Measurements from ENCODE around the gene VAV2.

The VAV2 gene

GRCh38 chr9:133992780-133993634 is 883 bp upstream of the VAV2 start:
- TF ChIP-seq ZBTB7A (IDR thresholded peaks at IDR 0.05; ENCODE audit: low read depth) = peak; percentile 97
- 0 out of 2 replicates have a peak, but pooled peaks have one; percentile 10 for TF ChIP-seq EGR1 (IDR thresholded peaks at IDR 0.05)
- TF ChIP-seq FOXM1 (IDR thresholded peaks at IDR 0.05; ENCODE audit: borderline replicate concordance, low read depth) = no peak
- TF ChIP-seq USF1 (IDR thresholded peaks at IDR 0.05) = no peak
- TF ChIP-seq TEAD4 (IDR thresholded peaks at IDR 0.05) = no peak
- TF ChIP-seq RAD21 (IDR thresholded peaks at IDR 0.05; ENCODE audit: low read depth) = peak; percentile 16; the same call in 1 of the 2 replicates

GRCh38 chr9:133991214-133991921 is 756 bp downstream of the VAV2 start:
- TF ChIP-seq YY1 (IDR thresholded peaks at IDR 0.05; ENCODE audit: low read depth) (no peak), MAX (IDR thresholded peaks at IDR 0.05) (no peak), ZBTB7A (IDR thresholded peaks at IDR 0.05; ENCODE audit: low read depth) (no peak), USF1 (IDR thresholded peaks at IDR 0.05) (no peak), NFIC (IDR thresholded peaks at IDR 0.05) (no peak), REST (IDR thresholded peaks at IDR 0.05; ENCODE audit: low read depth) (no peak), CREB1 (IDR thresholded peaks at IDR 0.05; ENCODE audit: low read depth) (no peak), RAD21 (IDR thresholded peaks at IDR 0.05; ENCODE audit: low read depth) (no peak), FOXM1 (IDR thresholded peaks at IDR 0.05; ENCODE audit: borderline replicate concordance, low read depth) (no peak), CEBPB (IDR thresholded peaks at IDR 0.05) (no peak), TAF1 (IDR thresholded peaks at IDR 0.05; ENCODE audit: low read depth) (no peak), EGR1 (IDR thresholded peaks at IDR 0.05) (no peak), TEAD4 (IDR thresholded peaks at IDR 0.05) (no peak), TCF12 (IDR thresholded peaks at IDR 0.05; ENCODE audit: low read depth) (no peak), EP300 (IDR thresholded peaks at IDR 0.05; ENCODE audit: borderline replicate concordance) (no peak)

- 0 out of 2 replicates have a peak, but pooled peaks have one; percentile 36 for TF ChIP-seq ZBTB7A (IDR thresholded peaks at IDR 0.05; ENCODE audit: low read depth)
- TF ChIP-seq FOXM1 (IDR thresholded peaks at IDR 0.05; ENCODE audit: borderline replicate concordance, low read depth) = no peak
These were observed 1.5 kb downstream of the VAV2 start for GRCh38 chr9:133990366-133991213.

GRCh38 chr9:133989625-133990365 is 2.3 kb downstream of the VAV2 start:
- TF ChIP-seq EP300 (IDR thresholded peaks at IDR 0.05; ENCODE audit: borderline replicate concordance) = no peak
- TF ChIP-seq TCF12 (IDR thresholded peaks at IDR 0.05; ENCODE audit: low read depth) = no peak
- no peak for TF ChIP-seq NFIC (IDR thresholded peaks at IDR 0.05)
- TF ChIP-seq CEBPB (IDR thresholded peaks at IDR 0.05) = no peak
- TF ChIP-seq USF1 (IDR thresholded peaks at IDR 0.05) = no peak
- no peak for TF ChIP-seq CREB1 (IDR thresholded peaks at IDR 0.05; ENCODE audit: low read depth)
- TF ChIP-seq TEAD4 (IDR thresholded peaks at IDR 0.05) = no peak
- no peak for TF ChIP-seq TAF1 (IDR thresholded peaks at IDR 0.05; ENCODE audit: low read depth)
- no peak for TF ChIP-seq RAD21 (IDR thresholded peaks at IDR 0.05; ENCODE audit: low read depth)
- no peak for TF ChIP-seq MAX (IDR thresholded peaks at IDR 0.05)
- no peak for TF ChIP-seq EGR1 (IDR thresholded peaks at IDR 0.05)
- no peak for TF ChIP-seq ZBTB7A (IDR thresholded peaks at IDR 0.05; ENCODE audit: low read depth)

GRCh38 chr9:133987946-133988665 is 4.0 kb downstream of the VAV2 start:
- no peak for TF ChIP-seq YY1 (IDR thresholded peaks at IDR 0.05; ENCODE audit: low read depth)
- TF ChIP-seq USF1 (IDR thresholded peaks at IDR 0.05) = no peak
- no peak for TF ChIP-seq TAF1 (IDR thresholded peaks at IDR 0.05; ENCODE audit: low read depth)
- TF ChIP-seq EP300 (IDR thresholded peaks at IDR 0.05; ENCODE audit: borderline replicate concordance) = no peak
- TF ChIP-seq MAX (IDR thresholded peaks at IDR 0.05) = no peak
- TF ChIP-seq ZBTB7A (IDR thresholded peaks at IDR 0.05; ENCODE audit: low read depth) = no peak
- TF ChIP-seq FOXM1 (IDR thresholded peaks at IDR 0.05; ENCODE audit: borderline replicate concordance, low read depth) = no peak
- no peak for TF ChIP-seq TCF12 (IDR thresholded peaks at IDR 0.05; ENCODE audit: low read depth)
- TF ChIP-seq CREB1 (IDR thresholded peaks at IDR 0.05; ENCODE audit: low read depth) = no peak
- no peak for TF ChIP-seq TEAD4 (IDR thresholded peaks at IDR 0.05)
- no peak for TF ChIP-seq REST (IDR thresholded peaks at IDR 0.05; ENCODE audit: low read depth)
- no peak for TF ChIP-seq EGR1 (IDR thresholded peaks at IDR 0.05)
- no peak for TF ChIP-seq NFIC (IDR thresholded peaks at IDR 0.05)
- no peak for TF ChIP-seq CEBPB (IDR thresholded peaks at IDR 0.05)
- no peak for TF ChIP-seq RAD21 (IDR thresholded peaks at IDR 0.05; ENCODE audit: low read depth)
